Keratinocyte (primary cell): ENCODE results near the gene MAGIX. TPM values are rescaled to one million over a fixed set of nuclear protein-coding genes. Genes with fewer than 3 reads are reported as not detected.

Experiments used
- DNase-seq: peaks from one replicate; pipeline ENCODE4 v3.0.0-alpha.2; 2011; ENCODE audit warnings: low read depth, missing footprints, low spot score
- FAIRE-seq: peaks from 2 replicates; lab custom pipeline; 2011; peaks lifted over from hg19 to GRCh38; lab: Jason Lieb, UNC
- H2AFZ ChIP-seq: 2 replicates; pipeline ENCODE4 v1.6.0; 2012; ENCODE audit warnings: low read length, control low read depth, inconsistent platforms; ENCODE audit not compliant: control insufficient read depth
- H3K27ac ChIP-seq: 2 replicates; pipeline ENCODE4 v1.5.1; 2011; ENCODE audit warnings: low read length; ENCODE audit not compliant: control insufficient read depth, insufficient read depth
- H3K27me3 ChIP-seq: 3 replicates; pipeline ENCODE4 v1.6.0; 2011; ENCODE audit warnings: low read length; ENCODE audit not compliant: control insufficient read depth, insufficient read depth; ENCODE audit errors: extremely low read depth
- H3K36me3 ChIP-seq, 2 experiments: 2 replicates in 1 of 2; 3 replicates in 1 of 2; pipeline ENCODE4 v1.5.1; 2011; ENCODE audit warnings: low read length in 2 of 2, mild to moderate bottlenecking in 1 of 2; ENCODE audit not compliant: control insufficient read depth in 2 of 2, insufficient read depth in 2 of 2; ENCODE audit errors: extremely low read depth in 1 of 2
- H3K4me1 ChIP-seq: 3 replicates; pipeline ENCODE4 v1.5.1; 2011; ENCODE audit warnings: low read length; ENCODE audit not compliant: control insufficient read depth, insufficient read depth; ENCODE audit errors: extremely low read depth
- H3K4me2 ChIP-seq: 3 replicates; pipeline ENCODE4 v1.6.0; 2011; ENCODE audit warnings: low read depth, low read length; ENCODE audit not compliant: control insufficient read depth, insufficient read depth; ENCODE audit errors: extremely low read depth
- H3K4me3 ChIP-seq, 3 experiments: fragments of 200-600 bp in 1 of 3; sonication (generic) in 1 of 3; 2 replicates in 2 of 3; 3 replicates in 1 of 3; pipeline ENCODE4 v1.5.1; 2011 to 2016; ENCODE audit warnings: low read length in 3 of 3, mild to moderate bottlenecking in 3 of 3, control low read depth in 2 of 3, inconsistent platforms in 1 of 3, low read depth in 1 of 3, mixed read lengths in 1 of 3, mixed run types in 1 of 3, moderate library complexity in 1 of 3; ENCODE audit not compliant: control insufficient read depth in 2 of 3, insufficient read depth in 2 of 3; ENCODE audit errors: extremely low read depth in 1 of 3
- H3K79me2 ChIP-seq: 2 replicates; pipeline ENCODE4 v1.6.0; 2012; ENCODE audit warnings: low read length; ENCODE audit not compliant: control insufficient read depth, insufficient read depth
- H3K9ac ChIP-seq: 3 replicates; pipeline ENCODE4 v1.6.0; 2011; ENCODE audit warnings: low read length; ENCODE audit not compliant: control insufficient read depth, insufficient read depth; ENCODE audit errors: extremely low read depth
- H3K9me1 ChIP-seq: 3 replicates; pipeline ENCODE4 v1.6.0; 2011; ENCODE audit warnings: low read length; ENCODE audit not compliant: control insufficient read depth, insufficient read depth; ENCODE audit errors: extremely low read depth
- H3K9me3 ChIP-seq: 2 replicates; pipeline ENCODE4 v1.5.1; 2012; ENCODE audit warnings: low read depth, low read length; ENCODE audit not compliant: control insufficient read depth
- H4K20me1 ChIP-seq: 3 replicates; pipeline ENCODE4 v1.6.0; 2011; ENCODE audit warnings: low read length; ENCODE audit not compliant: control insufficient read depth, insufficient read depth; ENCODE audit errors: extremely low read depth
- CTCF ChIP-seq, 3 experiments: IDR thresholded peaks in 1 of 3; conservative IDR thresholded peaks in 1 of 3; optimal IDR thresholded peaks in 1 of 3; 2 replicates in 2 of 3; 3 replicates in 1 of 3; pipeline versions ENCODE3 to v1.5.1; 2011; ENCODE audit warnings: low read length in 3 of 3, mild to moderate bottlenecking in 3 of 3, moderate library complexity in 2 of 3, control low read depth in 1 of 3, inconsistent platforms in 1 of 3; ENCODE audit not compliant: insufficient read depth in 2 of 3; ENCODE audit errors: extremely low read depth in 1 of 3
- EZH2 ChIP-seq: IDR thresholded peaks from one replicate; pipeline ENCODE4 v1.6.1; 2012; ENCODE audit warnings: inconsistent platforms, mild to moderate bottlenecking, low read length, moderate library complexity
- dilution Hi-C: fragments of 300-500 bp; cut with MboI; formaldehyde crosslinking; loops from one replicate; pipeline ENCODE4 v1.7.0; 2020; ENCODE audit warnings: low sequenced_read_pairs; ENCODE audit not compliant: extremely low pct_ligation_motif_present
- polyA plus RNA-seq, 5 experiments: library from polyadenylated mRNA; depleted of rRNA in 3 of 5; stranded (reverse) in 3 of 5; stranded (forward) in 1 of 5; unstranded in 1 of 5; fragments of >200 nt; gene quantifications; 1 replicate in 1 of 5; 2 replicates in 3 of 5; 3 replicates in 1 of 5; pipeline versions ENCODE4 v1.2.1 to v1.2.3, GENCODE V29; 2011 to 2012; ENCODE audit warnings: missing spikeins in 2 of 5, low read depth in 1 of 5, low replicate concordance in 1 of 5

The MAGIX gene
- polyA plus RNA-seq, 1 donor (not counting 4 experiments of a cell fraction or from before 2014, with no cell fraction given): 0.51 TPM

- H2AFZ ChIP-seq: no peak overlapping the region
- DNase-seq: no peak
- H3K4me3 ChIP-seq: no peak overlapping the region
- no peaks in the 10 kb centered on the region for H3K9me1 ChIP-seq
- dilution Hi-C loops: no loop called here
- H3K27me3 ChIP-seq: no peaks in the 10 kb centered on the region
- no peaks in the 10 kb centered on the region for H3K9me3 ChIP-seq
- peaks cover 1 to 2% of the 10 kb centered on the region in 2 experiments for H3K36me3 ChIP-seq
- H3K4me1 ChIP-seq: peaks cover 16% of the 10 kb centered on the region
- peaks cover 5% of the 10 kb centered on the region for H3K79me2 ChIP-seq
- H3K9ac ChIP-seq: no peak overlapping the region
- no peak overlapping the region for H3K4me2 ChIP-seq
- FAIRE-seq: no peak
- TF ChIP-seq CTCF (optimal IDR thresholded peaks at IDR 0.05 in 1 of 3, IDR thresholded peaks at IDR 0.05 in 1 of 3, conservative IDR thresholded peaks at IDR 0.05 in 1 of 3; ENCODE audit: extremely low read depth in 1 of 3, insufficient read depth in 2 of 3, low read length in 3 of 3): no peak
- TF ChIP-seq EZH2: no peak
- H4K20me1 ChIP-seq: no peaks in the 10 kb centered on the region
- no peak overlapping the region for H3K27ac ChIP-seq
Observed at GRCh38 chrX:49188468-49189076, 26.0 kb downstream of the MAGIX start.

GRCh38 chrX:49189606-49190005 lies 27.0 kb downstream of the MAGIX start:
- Histone ChIP-seq H3K9ac (peak overlapping the region; percentile 55), H3K9me1 (no peaks in the 10 kb centered on the region), H3K4me3 (peak overlapping the region in 2 of 3 experiments; percentile 43 to 58), H3K79me2 (no peaks in the 10 kb centered on the region), H3K9me3 (no peaks in the 10 kb centered on the region), H3K27ac (peak overlapping the region; percentile 10), H4K20me1 (no peaks in the 10 kb centered on the region), H2AFZ (no peak overlapping the region), H3K27me3 (no peaks in the 10 kb centered on the region), H3K4me2 (peak overlapping the region; percentile 39), H3K36me3 (no peaks in the 10 kb centered on the region), H3K4me1 (peaks cover 10% of the 10 kb centered on the region)
- dilution Hi-C loops: no loop called here
- FAIRE-seq (no peak), DNase-seq (no peak)
- TF ChIP-seq EZH2 (no peak), CTCF (optimal IDR thresholded peaks at IDR 0.05 in 1 of 3, IDR thresholded peaks at IDR 0.05 in 1 of 3, conservative IDR thresholded peaks at IDR 0.05 in 1 of 3; ENCODE audit: extremely low read depth in 1 of 3, insufficient read depth in 2 of 3, low read length in 3 of 3) (no peak)
